HEK293 (cell line): ENCODE measurements around the gene SH2D4B.

Source experiments
- GLI4 ChIP-seq: fragments of 450-650 bp; formaldehyde crosslinking; IDR thresholded peaks from 2 replicates; pipeline ENCODE4 v1.5.1; 2016; ENCODE audit warnings: missing biosample characterization, missing genetic modification characterization
- KLF1 ChIP-seq: fragments of 450-650 bp; formaldehyde crosslinking; IDR thresholded peaks from 2 replicates; pipeline ENCODE4 v1.5.1; 2016; ENCODE audit warnings: missing biosample characterization, missing genetic modification characterization
- MYNN ChIP-seq: fragments of 450-650 bp; formaldehyde crosslinking; IDR thresholded peaks from 2 replicates; pipeline ENCODE4 v1.5.1; 2016; ENCODE audit warnings: missing biosample characterization, missing genetic modification characterization, borderline replicate concordance
- SP2 ChIP-seq: fragments of 450-650 bp; formaldehyde crosslinking; IDR thresholded peaks from 2 replicates; pipeline ENCODE4 v1.5.1; 2016; ENCODE audit warnings: missing biosample characterization, missing genetic modification characterization
- ZBTB8A ChIP-seq: fragments of 450-650 bp; formaldehyde crosslinking; IDR thresholded peaks from 2 replicates; pipeline ENCODE4 v1.5.1; 2016; ENCODE audit warnings: missing biosample characterization, missing genetic modification characterization
- ZEB2 ChIP-seq: fragments of 450-650 bp; formaldehyde crosslinking; IDR thresholded peaks from 2 replicates; pipeline ENCODE4 v1.5.1; 2016; ENCODE audit warnings: missing biosample characterization, missing genetic modification characterization
- ZIC2 ChIP-seq: fragments of 450-650 bp; formaldehyde crosslinking; IDR thresholded peaks from 2 replicates; pipeline ENCODE4 v1.5.1; 2016; ENCODE audit warnings: missing biosample characterization, missing genetic modification characterization
- ZNF211 ChIP-seq: fragments of 450-650 bp; formaldehyde crosslinking; IDR thresholded peaks from 2 replicates; pipeline ENCODE4 v1.5.1; 2016; ENCODE audit warnings: low read depth, missing biosample characterization, missing genetic modification characterization
- ZNF335 ChIP-seq: fragments of 450-650 bp; formaldehyde crosslinking; conservative IDR thresholded peaks from 2 replicates; pipeline ENCODE4 v1.5.1; 2016; ENCODE audit warnings: missing biosample characterization, missing genetic modification characterization
- ZNF366 ChIP-seq: fragments of 450-650 bp; formaldehyde crosslinking; conservative IDR thresholded peaks from 2 replicates; pipeline ENCODE4 v1.5.1; 2016; ENCODE audit warnings: missing biosample characterization, missing genetic modification characterization
- ZNF560 ChIP-seq: fragments of 450-650 bp; formaldehyde crosslinking; IDR thresholded peaks from 2 replicates; pipeline ENCODE4 v1.5.1; 2017; ENCODE audit warnings: missing biosample characterization, missing genetic modification characterization, borderline replicate concordance
- ZNF629 ChIP-seq: fragments of 450-650 bp; formaldehyde crosslinking; IDR thresholded peaks from 2 replicates; pipeline ENCODE4 v1.5.1; 2017; ENCODE audit warnings: missing biosample characterization, missing genetic modification characterization
- TF ChIP-seq, protein P1 (sequence below): fragments of 450-650 bp; formaldehyde crosslinking; IDR thresholded peaks from 2 replicates; pipeline ENCODE4 v1.5.1; 2016; ENCODE audit warnings: missing biosample characterization, missing genetic modification characterization

DNA sequence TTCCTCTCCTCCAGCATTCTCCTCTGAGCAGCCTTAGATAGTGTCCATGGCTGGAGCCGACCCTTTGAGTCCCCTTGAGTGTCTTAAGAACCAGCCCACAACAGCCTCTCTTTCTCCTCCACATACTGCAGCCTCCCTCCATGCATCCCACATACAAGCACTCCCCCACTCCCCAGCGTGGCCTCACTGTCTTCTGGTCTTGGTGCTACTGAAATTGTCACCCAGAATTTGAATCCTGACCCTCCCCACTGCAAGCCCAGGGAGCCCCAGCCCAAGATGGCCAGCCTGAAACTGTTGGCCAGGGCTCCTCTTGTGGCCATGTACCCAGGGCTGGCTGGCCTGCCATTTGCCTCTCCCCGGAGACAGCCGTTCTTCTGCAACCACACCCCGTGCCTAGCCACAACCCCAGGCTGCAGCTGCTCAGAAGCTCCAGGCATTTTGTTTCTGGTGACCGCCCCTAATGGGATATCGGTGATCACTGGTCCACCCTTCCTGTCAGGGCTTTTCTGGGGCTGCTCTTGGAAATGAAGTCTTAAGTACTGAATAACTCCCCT lies 18.8 kb upstream of the SH2D4B start:
- TF ChIP-seq, protein P1, sequence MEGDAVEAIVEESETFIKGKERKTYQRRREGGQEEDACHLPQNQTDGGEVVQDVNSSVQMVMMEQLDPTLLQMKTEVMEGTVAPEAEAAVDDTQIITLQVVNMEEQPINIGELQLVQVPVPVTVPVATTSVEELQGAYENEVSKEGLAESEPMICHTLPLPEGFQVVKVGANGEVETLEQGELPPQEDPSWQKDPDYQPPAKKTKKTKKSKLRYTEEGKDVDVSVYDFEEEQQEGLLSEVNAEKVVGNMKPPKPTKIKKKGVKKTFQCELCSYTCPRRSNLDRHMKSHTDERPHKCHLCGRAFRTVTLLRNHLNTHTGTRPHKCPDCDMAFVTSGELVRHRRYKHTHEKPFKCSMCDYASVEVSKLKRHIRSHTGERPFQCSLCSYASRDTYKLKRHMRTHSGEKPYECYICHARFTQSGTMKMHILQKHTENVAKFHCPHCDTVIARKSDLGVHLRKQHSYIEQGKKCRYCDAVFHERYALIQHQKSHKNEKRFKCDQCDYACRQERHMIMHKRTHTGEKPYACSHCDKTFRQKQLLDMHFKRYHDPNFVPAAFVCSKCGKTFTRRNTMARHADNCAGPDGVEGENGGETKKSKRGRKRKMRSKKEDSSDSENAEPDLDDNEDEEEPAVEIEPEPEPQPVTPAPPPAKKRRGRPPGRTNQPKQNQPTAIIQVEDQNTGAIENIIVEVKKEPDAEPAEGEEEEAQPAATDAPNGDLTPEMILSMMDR (tag by site-specific recombination) = no peak
- TF ChIP-seq MYNN = no peak
- TF ChIP-seq ZEB2 (tag by site-specific recombination) = no peak
- TF ChIP-seq KLF1 (tag by site-specific recombination) = no peak
- TF ChIP-seq ZNF211 = no peak
- no peak for TF ChIP-seq ZIC2 (tag by site-specific recombination)
- TF ChIP-seq ZNF366 (tag by site-specific recombination) = no peak
- no peak for TF ChIP-seq ZNF560 (tag by site-specific recombination)
- no peak for TF ChIP-seq ZNF335 (tag by site-specific recombination)
- no peak for TF ChIP-seq SP2 (tag by site-specific recombination)
- TF ChIP-seq GLI4 = no peak
- TF ChIP-seq ZNF629 (tag by site-specific recombination) = no peak
- TF ChIP-seq ZBTB8A = no peak
